HL-60 (cell line): ENCODE data around the gene HIP1R.

Experiments
- DNase-seq, 2 experiments: peaks; one replicate each; pipeline ENCODE4 v3.0.0-alpha.2; 2010 to 2020; ENCODE audit warnings: low read depth in 1 of 2, low spot score in 1 of 2
- H3K27ac ChIP-seq: fragments of 250-450 bp; sonication (Bioruptor Pico); replicated peaks from 2 replicates; pipeline ENCODE4 v1.5.1; 2020; ENCODE audit warnings: mild to moderate bottlenecking, moderate library complexity
- H3K27me3 ChIP-seq: fragments of 250-450 bp; sonication (Bioruptor Pico); 2 replicates; pipeline ENCODE4 v1.5.1; 2021; ENCODE audit warnings: mild to moderate bottlenecking, moderate library complexity; ENCODE audit not compliant: insufficient read depth, poor library complexity, severe bottlenecking
- H3K4me3 ChIP-seq: replicated peaks from 2 replicates; pipeline ENCODE4 v1.5.1; 2011; ENCODE audit warnings: mild to moderate bottlenecking, control low read depth, low read length; ENCODE audit not compliant: insufficient read depth
- GABPA ChIP-seq: IDR thresholded peaks from 2 replicates; pipeline ENCODE4 v1.6.1; 2012; ENCODE audit warnings: low read depth
- POLR2AphosphoS5 ChIP-seq: IDR thresholded peaks from 2 replicates; pipeline ENCODE4 v1.6.1; 2012; ENCODE audit warnings: low read depth
- REST ChIP-seq: IDR thresholded peaks from 2 replicates; pipeline ENCODE4 v1.6.1; 2012; ENCODE audit warnings: low read depth; ENCODE audit not compliant: insufficient replicate concordance
- SPI1 ChIP-seq: IDR thresholded peaks from 2 replicates; pipeline ENCODE4 v1.6.1; 2012; ENCODE audit warnings: low read depth, mild to moderate bottlenecking, borderline replicate concordance
- TF ChIP-seq, protein P1 (sequence below): IDR thresholded peaks from one replicate; pipeline ENCODE4 v1.5.1; 2011; ENCODE audit warnings: low read length, control low read depth, inconsistent platforms; ENCODE audit not compliant: insufficient read depth

Gene HIP1R

DNA sequence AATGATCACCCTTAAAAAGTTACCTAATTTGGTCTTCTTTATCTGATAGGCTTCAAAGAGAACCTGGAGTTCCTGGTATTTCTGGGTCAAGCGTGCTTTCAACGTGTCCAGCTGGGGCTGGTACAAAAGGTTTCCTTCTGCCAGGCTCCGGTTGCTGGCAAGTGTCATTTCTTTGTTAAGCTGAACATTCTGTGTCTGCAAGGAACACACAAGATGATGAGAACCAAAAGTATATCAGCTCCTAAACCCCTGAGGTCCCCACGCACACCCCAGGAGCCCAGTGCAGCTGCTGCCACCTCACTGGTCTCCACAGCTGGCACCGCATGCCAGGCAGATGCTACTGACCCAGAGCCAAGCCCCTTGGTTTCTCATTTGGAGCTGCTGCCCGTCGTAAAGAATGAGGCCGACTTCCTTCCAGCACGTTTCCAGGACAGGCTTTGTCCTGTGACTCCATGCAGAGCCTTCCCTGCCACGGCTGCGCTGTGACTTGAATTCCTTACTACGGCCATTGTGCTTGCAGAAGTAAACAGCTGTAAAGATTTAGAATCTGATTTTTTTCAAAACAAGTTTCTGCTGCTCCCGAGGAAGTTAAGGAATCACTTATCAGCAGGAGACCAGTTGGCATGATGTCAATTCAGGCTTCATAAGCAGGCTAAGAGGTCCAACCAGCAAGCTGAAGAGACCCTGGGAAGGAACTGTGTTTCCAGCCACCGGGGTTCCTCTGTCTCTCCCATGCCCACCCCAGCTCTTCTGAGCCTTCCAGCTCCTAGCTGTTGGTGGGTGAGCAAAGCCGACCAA is 35.8 kb downstream of the HIP1R start:
- no peaks in the 10 kb centered on the region for H3K27me3 ChIP-seq
- peak overlapping the region; percentile 34 for H3K4me3 ChIP-seq
- TF ChIP-seq REST (no peak), GABPA (no peak), POLR2AphosphoS5 (no peak), SPI1 (no peak)
- TF ChIP-seq, protein P1, sequence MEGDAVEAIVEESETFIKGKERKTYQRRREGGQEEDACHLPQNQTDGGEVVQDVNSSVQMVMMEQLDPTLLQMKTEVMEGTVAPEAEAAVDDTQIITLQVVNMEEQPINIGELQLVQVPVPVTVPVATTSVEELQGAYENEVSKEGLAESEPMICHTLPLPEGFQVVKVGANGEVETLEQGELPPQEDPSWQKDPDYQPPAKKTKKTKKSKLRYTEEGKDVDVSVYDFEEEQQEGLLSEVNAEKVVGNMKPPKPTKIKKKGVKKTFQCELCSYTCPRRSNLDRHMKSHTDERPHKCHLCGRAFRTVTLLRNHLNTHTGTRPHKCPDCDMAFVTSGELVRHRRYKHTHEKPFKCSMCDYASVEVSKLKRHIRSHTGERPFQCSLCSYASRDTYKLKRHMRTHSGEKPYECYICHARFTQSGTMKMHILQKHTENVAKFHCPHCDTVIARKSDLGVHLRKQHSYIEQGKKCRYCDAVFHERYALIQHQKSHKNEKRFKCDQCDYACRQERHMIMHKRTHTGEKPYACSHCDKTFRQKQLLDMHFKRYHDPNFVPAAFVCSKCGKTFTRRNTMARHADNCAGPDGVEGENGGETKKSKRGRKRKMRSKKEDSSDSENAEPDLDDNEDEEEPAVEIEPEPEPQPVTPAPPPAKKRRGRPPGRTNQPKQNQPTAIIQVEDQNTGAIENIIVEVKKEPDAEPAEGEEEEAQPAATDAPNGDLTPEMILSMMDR = no peak
- H3K27ac ChIP-seq = peak overlapping the region; percentile 86
- no peak for DNase-seq

DNA sequence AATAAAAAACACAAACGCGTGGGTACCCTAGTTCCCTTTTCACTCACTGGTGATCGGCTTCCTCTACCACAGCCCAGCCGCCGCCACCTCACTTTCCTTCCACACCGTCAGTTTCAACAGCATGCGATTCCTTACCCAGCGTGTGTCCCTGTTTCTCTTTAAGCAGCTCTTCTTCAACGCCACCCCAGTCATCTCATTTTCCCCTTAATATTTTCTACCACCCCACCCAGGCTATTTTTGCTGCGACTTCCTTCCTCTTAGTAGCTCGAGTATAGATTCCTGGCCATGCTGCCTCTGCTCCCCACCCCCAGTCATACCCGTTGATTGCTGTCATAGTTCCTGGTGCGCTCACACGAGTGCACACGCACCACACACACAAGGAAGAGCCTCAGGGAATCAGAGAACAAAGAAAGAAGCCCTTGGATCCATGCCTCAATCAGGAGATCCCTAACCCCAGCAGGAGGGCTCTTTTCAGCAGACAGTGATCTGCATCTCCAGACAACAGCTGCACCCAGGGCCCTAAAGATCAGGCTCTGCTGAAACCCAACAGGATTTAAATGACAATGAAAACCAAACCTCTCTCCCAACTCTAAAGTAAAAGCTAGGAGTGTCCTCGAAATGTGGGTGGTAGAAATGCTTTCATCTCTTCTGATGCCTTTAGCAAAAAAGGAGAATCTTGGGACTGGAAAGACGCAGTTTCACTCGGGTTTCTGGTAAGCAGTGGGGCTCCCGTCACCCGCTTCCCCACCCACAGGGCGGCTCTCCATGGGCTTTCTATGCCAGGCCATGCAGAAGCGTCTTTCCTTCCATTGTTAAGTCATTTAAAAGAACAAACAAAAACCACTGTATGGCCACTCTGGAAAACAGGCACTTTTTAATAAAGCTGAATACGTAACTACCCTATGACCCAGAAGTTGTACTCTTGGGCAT is 36.9 kb downstream of the HIP1R start:
- Histone ChIP-seq H3K27me3 (no peaks in the 10 kb centered on the region), H3K4me3 (peak overlapping the region; percentile 34), H3K27ac (peak overlapping the region; percentile 86)
- peak; percentile 82 to 86 for DNase-seq
- TF ChIP-seq SPI1 (peak; percentile 49; the same call in 1 of the 2 replicates), POLR2AphosphoS5 (peak; percentile 75), GABPA (no peak)

DNA sequence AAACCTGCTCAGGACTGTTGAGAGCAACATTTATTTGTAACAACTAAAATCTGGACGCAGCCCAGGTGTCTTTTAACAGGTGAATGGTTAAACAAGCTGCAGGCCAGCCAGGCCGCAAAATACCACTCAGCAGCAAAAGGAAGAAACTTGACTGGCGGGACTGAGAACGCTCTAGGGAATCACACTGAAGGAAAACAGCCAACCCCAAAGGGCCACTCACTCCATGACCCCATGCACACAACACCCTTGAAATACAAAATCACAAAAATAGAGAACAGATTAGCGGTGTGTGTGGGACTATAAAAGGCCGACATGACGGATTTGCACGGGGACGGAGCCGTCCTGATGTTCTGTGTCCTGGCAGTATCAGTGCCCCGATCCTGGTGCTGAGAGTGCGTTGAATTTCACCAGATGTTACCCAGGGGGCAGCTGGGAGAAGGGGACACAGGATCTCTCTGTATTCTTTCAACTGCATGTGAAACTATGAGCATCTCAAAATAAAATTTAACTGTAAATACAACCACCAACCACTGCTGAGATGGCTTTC is 37.6 kb downstream of the HIP1R start:
- Histone ChIP-seq H3K4me3 (no peak overlapping the region), H3K27me3 (no peaks in the 10 kb centered on the region), H3K27ac (peak overlapping the region; percentile 86)
- TF ChIP-seq, protein P1 = no peak
- no peak for TF ChIP-seq GABPA
- DNase-seq = no peak

DNA sequence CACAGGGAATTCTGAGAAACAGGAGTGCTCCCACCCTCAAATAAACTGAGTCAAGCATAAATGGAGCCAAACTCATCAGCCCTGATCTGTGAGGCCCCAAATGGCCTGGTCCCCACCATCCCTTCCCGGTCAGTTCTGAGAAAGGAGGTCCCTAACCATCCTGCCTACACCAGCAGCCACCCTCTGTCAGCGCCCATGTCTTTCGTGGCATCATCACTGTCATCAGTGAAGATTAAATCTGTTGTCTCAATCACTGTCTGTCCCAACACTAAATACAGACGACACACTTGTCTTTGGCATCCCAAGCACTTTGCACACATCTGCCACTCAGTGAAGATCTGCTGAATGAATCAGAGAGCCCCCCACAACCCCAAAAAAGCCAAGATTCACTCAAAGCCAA is 38.3 kb downstream of the HIP1R start:
- Histone ChIP-seq H3K27me3 (no peaks in the 10 kb centered on the region), H3K27ac (no peak overlapping the region), H3K4me3 (no peak overlapping the region)
- no peak for TF ChIP-seq POLR2AphosphoS5
- TF ChIP-seq, protein P1 = no peak
- no peak for TF ChIP-seq SPI1
- TF ChIP-seq GABPA = no peak
- TF ChIP-seq REST = no peak
- no peak for DNase-seq
